CD4-positive, alpha-beta memory T cell (primary cell): Measurements from ENCODE around the gene CEP112. TPM values are rescaled to one million over a fixed set of nuclear protein-coding genes. Genes with fewer than 3 reads are reported as not detected.

Experiments used
- CTCF ChIA-PET: fragments of 350-600 bp; sonication (Branson Sonifier 250); formaldehyde crosslinking; loops from one replicate; lab custom pipeline; 2021; ENCODE audit warnings: inconsistent platforms; ENCODE audit not compliant: partially characterized antibody; lab: Charles Lee
- POLR2A ChIA-PET: fragments of 350-600 bp; sonication (Branson Sonifier 250); formaldehyde crosslinking; loops from one replicate; lab custom pipeline; 2021; ENCODE audit not compliant: partially characterized antibody; lab: Charles Lee
- DNase-seq, 5 donors: peaks; one replicate each; pipeline versions ENCODE4 v3.0.0 to v3.0.0-alpha.2; 2020 to 2022; ENCODE audit warnings: mixed read lengths in 1 of 5
- H3K27ac ChIP-seq: one replicate; pipeline ENCODE4 v1.7.0; 2013; ENCODE audit warnings: low read depth, low read length
- H3K27me3 ChIP-seq: 2 replicates; pipeline ENCODE4 v1.7.0; 2013; ENCODE audit warnings: mild to moderate bottlenecking, low read length, moderate library complexity; ENCODE audit not compliant: insufficient read depth
- H3K36me3 ChIP-seq: 2 replicates; pipeline ENCODE4 v1.7.0; 2013; ENCODE audit warnings: mild to moderate bottlenecking, low read length, moderate library complexity; ENCODE audit not compliant: insufficient read depth
- H3K4me1 ChIP-seq: 2 replicates; pipeline ENCODE4 v1.7.0; 2013; ENCODE audit warnings: mild to moderate bottlenecking, low read length, moderate library complexity; ENCODE audit not compliant: insufficient read depth
- H3K4me3 ChIP-seq, 2 donors: one replicate each; pipeline ENCODE4 v1.7.0; 2013; ENCODE audit warnings: low read length in 2 of 2, mild to moderate bottlenecking in 1 of 2
- H3K9me3 ChIP-seq, 2 donors: one replicate each; pipeline ENCODE4 v1.7.0; 2013; ENCODE audit warnings: low read length in 2 of 2, control low read depth in 1 of 2; ENCODE audit not compliant: control insufficient read depth in 1 of 2
- H3K27ac Mint-ChIP-seq, 7 donors: one replicate each; pipeline ENCODE4 v1.8.0; 2020 to 2021; ENCODE audit warnings: mixed read lengths in 7 of 7, mild to moderate bottlenecking in 6 of 7, inconsistent platforms in 3 of 7, moderate library complexity in 3 of 7
- H3K27me3 Mint-ChIP-seq, 2 donors: one replicate each; pipeline ENCODE4 v1.8.0; 2020 to 2021; ENCODE audit warnings: mixed read lengths in 2 of 2
- H3K36me3 Mint-ChIP-seq, 2 donors: one replicate each; pipeline ENCODE4 v1.8.0; 2020 to 2021; ENCODE audit warnings: mixed read lengths in 2 of 2, inconsistent platforms in 1 of 2, mild to moderate bottlenecking in 1 of 2
- H3K4me1 Mint-ChIP-seq, 4 donors: one replicate each; pipeline ENCODE4 v1.8.0; 2020 to 2021; ENCODE audit warnings: mixed read lengths in 4 of 4, mild to moderate bottlenecking in 1 of 4
- H3K4me3 Mint-ChIP-seq, 8 donors: one replicate each; pipeline ENCODE4 v1.8.0; 2020 to 2021; ENCODE audit warnings: mixed read lengths in 8 of 8, mild to moderate bottlenecking in 7 of 8, moderate library complexity in 6 of 8, inconsistent platforms in 3 of 8
- H3K9me3 Mint-ChIP-seq, 8 donors: one replicate each; pipeline ENCODE4 v1.8.0; 2020 to 2021; ENCODE audit warnings: mixed read lengths in 8 of 8, mild to moderate bottlenecking in 5 of 8, inconsistent platforms in 3 of 8, moderate library complexity in 1 of 8
- intact Hi-C: fragments of 100-400 bp; cut with micrococcal nuclease; formaldehyde crosslinking; loops from one replicate; pipeline ENCODE4 v1.15.1; 2023
- polyA plus RNA-seq, 2 donors: library from polyadenylated mRNA; unstranded; fragments of 300-500 nt; fragmentation: Illumina TruSeq; gene quantifications; one replicate each; pipeline ENCODE4 v1.2.3, GENCODE V29; 2021
- total RNA-seq, 2 experiments: library from RNA; stranded (reverse); gene quantifications; one replicate each; pipeline ENCODE4 v1.2.3, GENCODE V29; 2021

Gene CEP112
- total and polyA plus RNA-seq, 4 experiments from 2014 or later: 0.34 to 3.9 (median 1.4) TPM

GRCh38 chr17:65926599-65926998, 265.3 kb downstream of the CEP112 start:
- Histone ChIP-seq H3K36me3 (no peaks in the 10 kb centered on the region), H3K9me3 (no peaks in the 10 kb centered on the region), H3K4me1 (no peaks in the 10 kb centered on the region), H3K27ac (no peak overlapping the region), H3K4me3 (no peak overlapping the region), H3K27me3 (no peaks in the 10 kb centered on the region)
- H3K27me3 Mint-ChIP-seq: peaks cover 0 to 2% of the 10 kb centered on the region in 2 donors
- H3K27ac Mint-ChIP-seq: no peak overlapping the region
- ChIA-PET POLR2A (no interaction called here), CTCF (no interaction called here)
- no peak for DNase-seq
- H3K9me3 Mint-ChIP-seq: peaks cover 0 to 4% (median 0%) of the 10 kb centered on the region in 8 donors
- no peak overlapping the region for H3K4me3 Mint-ChIP-seq
- intact Hi-C loops: no loop called here
- no peaks in the 10 kb centered on the region for H3K4me1 Mint-ChIP-seq
- H3K36me3 Mint-ChIP-seq: peaks cover 0 to 11% of the 10 kb centered on the region in 2 donors

- DNase-seq: no peak
- H3K27me3 Mint-ChIP-seq: no peaks in the 10 kb centered on the region
- H3K36me3 Mint-ChIP-seq: peaks cover 0 to 11% of the 10 kb centered on the region in 2 donors
- H3K27ac ChIP-seq: no peak overlapping the region
- H3K27me3 ChIP-seq: no peaks in the 10 kb centered on the region
- CTCF ChIA-PET: no interaction called here
- H3K9me3 Mint-ChIP-seq: no peaks in the 10 kb centered on the region
- no peaks in the 10 kb centered on the region for H3K9me3 ChIP-seq
- POLR2A ChIA-PET: no interaction called here
- H3K27ac Mint-ChIP-seq: no peak overlapping the region
- H3K4me1 Mint-ChIP-seq: peaks cover 0 to 4% (median 0%) of the 10 kb centered on the region in 4 donors
- intact Hi-C loops: no loop called here
- H3K4me3 Mint-ChIP-seq: no peak overlapping the region
- no peak overlapping the region for H3K4me3 ChIP-seq
- H3K4me1 ChIP-seq: no peaks in the 10 kb centered on the region
- H3K36me3 ChIP-seq: no peaks in the 10 kb centered on the region
Measured at GRCh38 chr17:65925606-65926307, 266.2 kb downstream of the CEP112 start.

- Mint-ChIP-seq H3K27ac (no peak overlapping the region), H3K4me1 (peaks cover 0 to 4% (median 0%) of the 10 kb centered on the region in 4 donors), H3K27me3 (no peaks in the 10 kb centered on the region), H3K4me3 (no peak overlapping the region), H3K36me3 (peaks cover 0 to 1% of the 10 kb centered on the region in 2 donors), H3K9me3 (no peaks in the 10 kb centered on the region)
- H3K9me3 ChIP-seq: no peaks in the 10 kb centered on the region
- H3K27me3 ChIP-seq: no peaks in the 10 kb centered on the region
- intact Hi-C loops: no loop called here
- CTCF ChIA-PET: no interaction called here
- H3K27ac ChIP-seq: no peak overlapping the region
- no peak for DNase-seq
- H3K36me3 ChIP-seq: no peaks in the 10 kb centered on the region
- H3K4me3 ChIP-seq: no peak overlapping the region
- no peaks in the 10 kb centered on the region for H3K4me1 ChIP-seq
- POLR2A ChIA-PET: no interaction called here
Measured at GRCh38 chr17:65920996-65921395, 270.9 kb downstream of the CEP112 start.

- ChIA-PET POLR2A (no interaction called here), CTCF (no interaction called here)
- intact Hi-C loops: no loop called here
- peaks cover 2 to 3% of the 10 kb centered on the region in 2 donors for H3K36me3 Mint-ChIP-seq
- peaks cover 8 to 12% (median 10%) of the 10 kb centered on the region in 4 donors for H3K4me1 Mint-ChIP-seq
- Histone ChIP-seq H3K4me1 (peaks cover 10% of the 10 kb centered on the region), H3K36me3 (no peaks in the 10 kb centered on the region), H3K9me3 (no peaks in the 10 kb centered on the region), H3K27ac (no peak overlapping the region), H3K4me3 (no peak overlapping the region), H3K27me3 (no peaks in the 10 kb centered on the region)
- no peaks in the 10 kb centered on the region for H3K27me3 Mint-ChIP-seq
- DNase-seq: no peak
- no peak overlapping the region for H3K4me3 Mint-ChIP-seq
- peaks cover 0 to 4% (median 0%) of the 10 kb centered on the region in 8 donors for H3K9me3 Mint-ChIP-seq
- H3K27ac Mint-ChIP-seq: no peak overlapping the region
Measured at GRCh38 chr17:65918916-65919315, 273.0 kb downstream of the CEP112 start.

- CTCF ChIA-PET: no interaction called here
- DNase-seq: no peak
- POLR2A ChIA-PET: no interaction called here
- Mint-ChIP-seq H3K9me3 (peaks cover 0 to 4% (median 0%) of the 10 kb centered on the region in 8 donors), H3K27ac (no peak overlapping the region), H3K27me3 (no peaks in the 10 kb centered on the region), H3K4me3 (no peak overlapping the region), H3K4me1 (peaks cover 8 to 12% (median 10%) of the 10 kb centered on the region in 4 donors), H3K36me3 (peaks cover 2 to 3% of the 10 kb centered on the region in 2 donors)
- Histone ChIP-seq H3K4me3 (no peak overlapping the region), H3K9me3 (no peaks in the 10 kb centered on the region), H3K27ac (no peak overlapping the region), H3K27me3 (no peaks in the 10 kb centered on the region), H3K4me1 (peaks cover 10% of the 10 kb centered on the region), H3K36me3 (no peaks in the 10 kb centered on the region)
- intact Hi-C loops: no loop called here
Measured at GRCh38 chr17:65918500-65918899, 273.4 kb downstream of the CEP112 start.

- no peaks in the 10 kb centered on the region for H3K9me3 ChIP-seq
- no peaks in the 10 kb centered on the region for H3K36me3 ChIP-seq
- no peak for DNase-seq
- ChIA-PET CTCF (no interaction called here), POLR2A (no interaction called here)
- H3K27ac ChIP-seq: no peak overlapping the region
- no peak overlapping the region for H3K4me3 Mint-ChIP-seq
- H3K4me1 Mint-ChIP-seq: peaks cover 8 to 12% (median 10%) of the 10 kb centered on the region in 4 donors
- no peaks in the 10 kb centered on the region for H3K27me3 ChIP-seq
- intact Hi-C loops: no loop called here
- peaks cover 10% of the 10 kb centered on the region for H3K4me1 ChIP-seq
- H3K9me3 Mint-ChIP-seq: peaks cover 0 to 4% (median 0%) of the 10 kb centered on the region in 8 donors
- H3K27me3 Mint-ChIP-seq: no peaks in the 10 kb centered on the region
- peak overlapping the region in 1 of 7 donors; percentile 43 for H3K27ac Mint-ChIP-seq
- no peak overlapping the region for H3K4me3 ChIP-seq
- H3K36me3 Mint-ChIP-seq: peaks cover 2 to 3% of the 10 kb centered on the region in 2 donors
Measured at GRCh38 chr17:65917560-65917959, 274.4 kb downstream of the CEP112 start.

GRCh38 chr17:65916425-65916824, 275.5 kb downstream of the CEP112 start:
- no peak overlapping the region for H3K27ac Mint-ChIP-seq
- no peaks in the 10 kb centered on the region for H3K9me3 ChIP-seq
- H3K27ac ChIP-seq: no peak overlapping the region
- intact Hi-C loops: no loop called here
- no peak for DNase-seq
- ChIA-PET POLR2A (no interaction called here), CTCF (no interaction called here)
- H3K9me3 Mint-ChIP-seq: peaks cover 0 to 9% (median 5%) of the 10 kb centered on the region in 8 donors
- no peak overlapping the region for H3K4me3 Mint-ChIP-seq
- H3K4me1 ChIP-seq: peaks cover 10% of the 10 kb centered on the region
- H3K36me3 ChIP-seq: no peaks in the 10 kb centered on the region
- peaks cover 3 to 6% of the 10 kb centered on the region in 2 donors for H3K36me3 Mint-ChIP-seq
- H3K27me3 Mint-ChIP-seq: no peaks in the 10 kb centered on the region
- no peaks in the 10 kb centered on the region for H3K27me3 ChIP-seq
- peaks cover 8 to 12% (median 10%) of the 10 kb centered on the region in 4 donors for H3K4me1 Mint-ChIP-seq
- no peak overlapping the region for H3K4me3 ChIP-seq
